ENCODE measurements around the gene CDH23.

DNA sequence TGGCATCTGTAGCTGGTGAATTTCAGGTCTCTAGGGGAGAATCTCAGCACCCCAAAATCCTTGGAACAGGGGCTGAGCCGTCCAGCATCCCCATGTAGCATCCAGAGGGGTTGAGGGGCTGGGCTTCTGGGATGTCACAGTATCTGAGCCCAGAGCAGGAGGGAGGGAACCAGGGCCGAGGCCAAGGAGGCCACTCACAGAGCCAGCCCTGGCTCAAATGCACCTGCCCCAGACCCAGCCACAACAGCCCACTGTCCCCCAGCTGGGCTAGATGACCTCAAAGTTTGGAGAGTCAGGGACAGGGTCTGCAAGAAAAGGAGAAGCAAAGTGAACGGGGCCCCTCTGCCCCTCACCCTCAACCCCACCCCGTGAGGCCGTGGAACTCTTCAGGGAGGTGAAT is 354.3 kb downstream of the CDH23 start:
- TF ChIP-seq, protein P1, sequence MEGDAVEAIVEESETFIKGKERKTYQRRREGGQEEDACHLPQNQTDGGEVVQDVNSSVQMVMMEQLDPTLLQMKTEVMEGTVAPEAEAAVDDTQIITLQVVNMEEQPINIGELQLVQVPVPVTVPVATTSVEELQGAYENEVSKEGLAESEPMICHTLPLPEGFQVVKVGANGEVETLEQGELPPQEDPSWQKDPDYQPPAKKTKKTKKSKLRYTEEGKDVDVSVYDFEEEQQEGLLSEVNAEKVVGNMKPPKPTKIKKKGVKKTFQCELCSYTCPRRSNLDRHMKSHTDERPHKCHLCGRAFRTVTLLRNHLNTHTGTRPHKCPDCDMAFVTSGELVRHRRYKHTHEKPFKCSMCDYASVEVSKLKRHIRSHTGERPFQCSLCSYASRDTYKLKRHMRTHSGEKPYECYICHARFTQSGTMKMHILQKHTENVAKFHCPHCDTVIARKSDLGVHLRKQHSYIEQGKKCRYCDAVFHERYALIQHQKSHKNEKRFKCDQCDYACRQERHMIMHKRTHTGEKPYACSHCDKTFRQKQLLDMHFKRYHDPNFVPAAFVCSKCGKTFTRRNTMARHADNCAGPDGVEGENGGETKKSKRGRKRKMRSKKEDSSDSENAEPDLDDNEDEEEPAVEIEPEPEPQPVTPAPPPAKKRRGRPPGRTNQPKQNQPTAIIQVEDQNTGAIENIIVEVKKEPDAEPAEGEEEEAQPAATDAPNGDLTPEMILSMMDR (IDR thresholded peaks at IDR 0.05) = no peak
- no peak for TF ChIP-seq EZH2 (IDR thresholded peaks at IDR 0.05; ENCODE audit: borderline replicate concordance, insufficient read depth, low read depth, low read length, poor library complexity, severe bottlenecking)
